Vagina (tissue), 2 donors: ENCODE results near the gene ACSF3.

ENCODE experiments used
- POLR2A ChIP-seq, 2 donors: fragments of 450-650 bp; IDR thresholded peaks; one replicate each; pipeline ENCODE4 v1.6.1; 2017; ENCODE audit warnings: antibody characterized with exemption in 2 of 2, mild to moderate bottlenecking in 2 of 2, moderate library complexity in 2 of 2
- POLR2AphosphoS5 ChIP-seq, 2 donors: sonication (generic); formaldehyde crosslinking; IDR thresholded peaks; one replicate each; pipeline ENCODE4 v1.9.0; 2017; ENCODE audit warnings: antibody characterized with exemption in 2 of 2, mild to moderate bottlenecking in 2 of 2, low read depth in 1 of 2; ENCODE audit not compliant: insufficient read depth in 1 of 2
- TF ChIP-seq, protein P1 (sequence below), 3 experiments: fragments of 450-650 bp in 2 of 3; fragments of 200-600 bp in 1 of 3; sonication (generic) in 1 of 3; IDR thresholded peaks; one replicate each; pipeline ENCODE4 v1.5.1; 2017 to 2019; ENCODE audit warnings: antibody characterized with exemption in 3 of 3, mild to moderate bottlenecking in 2 of 3, moderate library complexity in 2 of 3

DNA sequence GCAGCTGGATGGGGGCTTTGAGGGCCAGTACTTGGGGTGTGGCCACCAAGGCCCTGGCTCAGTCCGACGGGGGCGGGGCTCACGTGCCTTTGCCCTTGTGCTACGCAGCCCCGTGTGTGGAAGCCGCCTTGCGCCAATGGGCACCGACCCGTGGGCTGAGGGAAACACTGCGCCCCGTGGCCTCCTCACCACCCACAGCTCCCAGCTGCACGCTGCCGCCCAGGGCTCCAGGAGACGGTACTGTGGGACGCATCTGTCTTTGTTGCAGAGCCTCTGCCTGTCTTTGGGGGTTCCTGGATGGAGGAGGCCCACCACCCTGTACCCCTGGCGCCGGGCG lies 85.5 kb downstream of the ACSF3 start:
- TF ChIP-seq, protein P1, sequence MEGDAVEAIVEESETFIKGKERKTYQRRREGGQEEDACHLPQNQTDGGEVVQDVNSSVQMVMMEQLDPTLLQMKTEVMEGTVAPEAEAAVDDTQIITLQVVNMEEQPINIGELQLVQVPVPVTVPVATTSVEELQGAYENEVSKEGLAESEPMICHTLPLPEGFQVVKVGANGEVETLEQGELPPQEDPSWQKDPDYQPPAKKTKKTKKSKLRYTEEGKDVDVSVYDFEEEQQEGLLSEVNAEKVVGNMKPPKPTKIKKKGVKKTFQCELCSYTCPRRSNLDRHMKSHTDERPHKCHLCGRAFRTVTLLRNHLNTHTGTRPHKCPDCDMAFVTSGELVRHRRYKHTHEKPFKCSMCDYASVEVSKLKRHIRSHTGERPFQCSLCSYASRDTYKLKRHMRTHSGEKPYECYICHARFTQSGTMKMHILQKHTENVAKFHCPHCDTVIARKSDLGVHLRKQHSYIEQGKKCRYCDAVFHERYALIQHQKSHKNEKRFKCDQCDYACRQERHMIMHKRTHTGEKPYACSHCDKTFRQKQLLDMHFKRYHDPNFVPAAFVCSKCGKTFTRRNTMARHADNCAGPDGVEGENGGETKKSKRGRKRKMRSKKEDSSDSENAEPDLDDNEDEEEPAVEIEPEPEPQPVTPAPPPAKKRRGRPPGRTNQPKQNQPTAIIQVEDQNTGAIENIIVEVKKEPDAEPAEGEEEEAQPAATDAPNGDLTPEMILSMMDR (IDR thresholded peaks at IDR 0.05), result no peak
- TF ChIP-seq POLR2A (IDR thresholded peaks at IDR 0.05), result no peak
- no peak for TF ChIP-seq POLR2AphosphoS5 (IDR thresholded peaks at IDR 0.05; ENCODE audit: insufficient read depth in 1 of 2, low read depth in 1 of 2)
